Nephron progenitor cell (in vitro differentiated cells): Measurements from ENCODE around the gene FOXRED2.
A peak's percentile ranks its signal among the peaks of the same experiment; 100 is the strongest.
"Not testable (repeated sequence)": the region's sequence is repeated elsewhere in the genome, so short reads cannot be mapped to it uniquely, and the experiment has no call there.

ENCODE experiments used
- DNase-seq: peaks from one replicate; pipeline ENCODE4 v3.0.0; 2021
- H3K27ac Mint-ChIP-seq: 2 replicates; pipeline ENCODE4 v1.8.0; 2021; ENCODE audit warnings: mild to moderate bottlenecking, moderate library complexity, mixed read lengths
- H3K27me3 Mint-ChIP-seq: 2 replicates; pipeline ENCODE4 v1.8.0; 2021; ENCODE audit warnings: mild to moderate bottlenecking, low read depth, mixed read lengths; ENCODE audit not compliant: poor library complexity
- H3K36me3 Mint-ChIP-seq: 2 replicates; pipeline ENCODE4 v1.8.0; 2021; ENCODE audit warnings: low read depth, mixed read lengths
- H3K4me1 Mint-ChIP-seq: 2 replicates; pipeline ENCODE4 v1.8.0; 2021; ENCODE audit warnings: mixed read lengths
- H3K4me3 Mint-ChIP-seq: 2 replicates; pipeline ENCODE4 v1.8.0; 2021; ENCODE audit warnings: mild to moderate bottlenecking, moderate library complexity, mixed read lengths
- H3K9me3 Mint-ChIP-seq: 2 replicates; pipeline ENCODE4 v1.8.0; 2021; ENCODE audit warnings: mild to moderate bottlenecking, moderate library complexity, mixed read lengths
- TF ChIP-seq, protein P1 (sequence below): fragments of 200-600 bp; sonication (generic); IDR thresholded peaks from 2 replicates; pipeline ENCODE4 v1.5.0; 2021; ENCODE audit warnings: antibody characterized with exemption

Gene FOXRED2

DNA sequence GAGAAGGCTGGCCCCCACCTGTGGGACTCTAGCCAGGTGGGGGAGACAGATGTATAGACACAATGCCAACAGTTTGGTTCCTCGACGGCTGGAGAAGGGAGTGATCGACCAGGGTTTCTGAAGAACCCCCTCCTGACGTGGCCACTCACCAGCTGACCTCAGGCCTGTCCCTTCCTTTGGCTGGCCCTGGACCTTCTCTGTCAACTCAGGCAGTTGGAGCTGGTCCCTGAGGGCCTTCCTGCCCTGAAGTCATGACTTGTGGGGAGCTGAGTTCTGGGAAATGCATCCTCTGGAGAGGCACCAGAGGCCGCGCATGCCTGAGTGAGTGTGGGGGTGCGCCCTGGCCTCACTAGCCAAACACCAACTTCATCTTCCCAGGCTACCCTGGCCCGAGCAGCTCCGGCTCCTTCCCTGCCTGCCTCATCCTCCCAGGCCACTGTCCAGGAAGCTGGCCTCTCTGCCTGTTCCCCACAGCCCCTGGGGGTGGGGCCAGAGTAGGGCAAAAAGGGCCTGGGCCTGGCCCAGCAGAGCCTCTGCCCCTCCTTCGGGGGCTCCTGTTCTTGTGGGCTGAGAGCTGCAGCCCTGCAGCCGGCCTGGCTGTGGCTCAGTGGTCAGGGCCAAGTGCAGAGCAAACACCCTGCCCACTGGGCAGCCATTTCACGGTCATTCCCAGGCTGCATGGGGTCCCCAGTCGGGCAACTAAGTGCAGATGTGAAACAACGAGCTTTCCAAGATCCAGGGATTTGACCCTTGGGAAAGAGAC is 49.0 kb downstream of the FOXRED2 start:
- no peak for DNase-seq
- Mint-ChIP-seq H3K4me1 (peaks cover 56% of the 10 kb centered on the region), H3K9me3 (no peaks in the 10 kb centered on the region), H3K36me3 (no peaks in the 10 kb centered on the region), H3K27me3 (no peaks in the 10 kb centered on the region), H3K4me3 (no peak overlapping the region), H3K27ac (no peak overlapping the region)
- TF ChIP-seq, protein P1, sequence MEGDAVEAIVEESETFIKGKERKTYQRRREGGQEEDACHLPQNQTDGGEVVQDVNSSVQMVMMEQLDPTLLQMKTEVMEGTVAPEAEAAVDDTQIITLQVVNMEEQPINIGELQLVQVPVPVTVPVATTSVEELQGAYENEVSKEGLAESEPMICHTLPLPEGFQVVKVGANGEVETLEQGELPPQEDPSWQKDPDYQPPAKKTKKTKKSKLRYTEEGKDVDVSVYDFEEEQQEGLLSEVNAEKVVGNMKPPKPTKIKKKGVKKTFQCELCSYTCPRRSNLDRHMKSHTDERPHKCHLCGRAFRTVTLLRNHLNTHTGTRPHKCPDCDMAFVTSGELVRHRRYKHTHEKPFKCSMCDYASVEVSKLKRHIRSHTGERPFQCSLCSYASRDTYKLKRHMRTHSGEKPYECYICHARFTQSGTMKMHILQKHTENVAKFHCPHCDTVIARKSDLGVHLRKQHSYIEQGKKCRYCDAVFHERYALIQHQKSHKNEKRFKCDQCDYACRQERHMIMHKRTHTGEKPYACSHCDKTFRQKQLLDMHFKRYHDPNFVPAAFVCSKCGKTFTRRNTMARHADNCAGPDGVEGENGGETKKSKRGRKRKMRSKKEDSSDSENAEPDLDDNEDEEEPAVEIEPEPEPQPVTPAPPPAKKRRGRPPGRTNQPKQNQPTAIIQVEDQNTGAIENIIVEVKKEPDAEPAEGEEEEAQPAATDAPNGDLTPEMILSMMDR, result no peak

DNA sequence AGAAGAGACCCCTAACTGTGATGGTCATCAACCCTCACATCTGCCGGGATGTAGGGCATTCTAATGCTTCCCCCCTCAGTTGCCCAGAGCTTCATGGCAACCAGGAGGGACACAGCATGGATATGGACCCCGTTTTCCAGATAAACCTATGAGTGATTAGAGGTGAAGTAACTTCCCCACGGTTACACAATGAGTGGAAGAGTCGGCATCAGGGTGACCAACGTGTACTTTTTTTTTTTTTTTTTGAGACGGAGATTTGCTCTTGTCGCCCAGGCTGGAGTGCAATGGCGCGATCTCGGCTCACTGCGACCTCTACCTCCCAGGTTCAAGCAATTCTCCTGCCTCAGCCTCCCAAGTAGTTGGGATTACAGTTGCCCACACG is 50.4 kb downstream of the FOXRED2 start:
- Mint-ChIP-seq H3K27me3 (no peaks in the 10 kb centered on the region), H3K9me3 (no peaks in the 10 kb centered on the region), H3K4me3 (no peak overlapping the region), H3K36me3 (no peaks in the 10 kb centered on the region), H3K27ac (peak overlapping the region; percentile 81), H3K4me1 (peaks cover 51% of the 10 kb centered on the region)
- TF ChIP-seq, protein P1, result no peak
- DNase-seq, result no peak

DNA sequence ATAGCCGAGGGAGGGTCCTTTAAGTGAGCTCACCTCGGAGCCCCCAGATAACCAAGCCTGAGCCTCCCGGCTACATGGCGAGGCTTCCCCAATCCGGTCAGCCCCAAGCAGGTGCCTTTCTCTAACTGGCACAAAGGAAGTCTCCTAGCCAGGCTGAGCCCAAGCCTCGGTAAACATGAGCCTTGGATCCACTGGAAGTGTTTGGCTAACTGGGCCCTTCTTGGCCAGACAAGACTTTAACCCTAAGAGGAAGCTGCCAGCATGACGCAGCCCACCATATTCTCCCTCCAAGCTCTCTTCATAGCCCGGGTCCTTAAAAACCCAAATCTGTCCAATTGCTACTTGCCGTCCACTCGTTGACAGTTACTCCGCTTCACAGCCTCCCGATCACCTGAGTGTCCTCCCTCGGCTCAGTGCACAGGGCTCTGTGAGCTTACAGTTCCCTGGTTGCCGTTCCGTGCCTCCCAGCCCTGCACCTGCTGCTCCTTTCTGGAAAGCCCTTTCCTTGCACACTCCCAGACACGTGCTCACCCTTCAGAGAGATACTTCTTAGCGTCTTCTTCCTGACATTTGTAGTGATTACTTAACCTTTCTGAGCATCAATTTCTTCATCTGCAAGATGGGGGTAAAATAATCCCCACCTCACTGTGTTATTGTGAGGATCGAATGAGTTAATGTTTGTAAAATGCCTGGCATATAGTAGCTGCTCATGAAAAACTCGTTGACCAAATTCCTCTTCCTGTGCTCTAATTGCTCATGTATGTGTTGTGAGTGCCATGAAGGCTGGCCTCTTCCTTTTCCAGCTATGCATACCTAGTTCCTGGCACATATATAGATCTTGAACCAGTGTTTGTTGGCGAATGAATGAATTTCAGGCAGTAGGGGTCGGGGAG is 51.0 kb downstream of the FOXRED2 start:
- H3K4me3 Mint-ChIP-seq, result peak overlapping the region; percentile 61
- no peaks in the 10 kb centered on the region for H3K9me3 Mint-ChIP-seq
- no peaks in the 10 kb centered on the region for H3K36me3 Mint-ChIP-seq

DNA sequence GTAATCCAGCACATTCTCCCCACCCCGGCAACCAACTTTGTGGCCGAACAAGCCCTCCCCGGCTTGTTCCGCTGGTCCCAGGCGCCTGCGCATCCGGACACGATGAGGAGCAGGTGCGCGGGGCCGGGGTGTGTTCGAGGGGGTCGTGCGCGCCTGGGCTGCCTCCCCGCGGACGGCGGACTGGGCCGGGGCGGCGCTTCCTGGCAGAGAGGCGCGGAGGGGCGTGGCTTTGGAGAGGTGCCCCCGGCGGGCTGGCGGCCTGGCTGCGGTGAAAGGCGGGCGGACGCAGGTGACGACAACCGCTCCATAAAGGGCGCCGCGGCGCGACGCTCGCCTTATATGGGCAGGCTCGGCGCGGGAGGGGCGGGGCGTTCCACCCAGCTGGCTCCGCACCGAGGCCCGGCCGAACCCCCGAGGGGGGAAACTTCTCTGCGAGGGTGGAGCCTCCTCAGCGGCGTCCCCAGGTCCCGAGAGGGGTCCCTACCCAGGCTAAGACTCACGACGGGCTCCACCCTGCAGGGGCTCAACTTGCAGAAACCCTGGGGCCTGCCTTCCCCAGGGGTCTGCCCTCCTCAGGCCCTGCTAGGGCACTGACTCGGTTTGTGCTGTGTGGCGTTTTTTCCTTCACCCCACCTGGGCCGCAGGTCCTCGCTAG is 51.8 kb downstream of the FOXRED2 start:
- TF ChIP-seq, protein P1, result no peak
- Mint-ChIP-seq H3K4me1 (peaks cover 37% of the 10 kb centered on the region), H3K4me3 (peak overlapping the region; percentile 54), H3K27me3 (no peaks in the 10 kb centered on the region), H3K9me3 (no peaks in the 10 kb centered on the region), H3K36me3 (no peaks in the 10 kb centered on the region), H3K27ac (no peak overlapping the region)
- DNase-seq, result peak; percentile 96

More for the DNA sequence above, 51.0 kb downstream of the FOXRED2 start:
- Mint-ChIP-seq H3K27me3 (no peaks in the 10 kb centered on the region), H3K4me1 (peaks cover 45% of the 10 kb centered on the region), H3K27ac (peak overlapping the region; percentile 81)
- no peak for DNase-seq
- TF ChIP-seq, protein P1, result no peak

DNA sequence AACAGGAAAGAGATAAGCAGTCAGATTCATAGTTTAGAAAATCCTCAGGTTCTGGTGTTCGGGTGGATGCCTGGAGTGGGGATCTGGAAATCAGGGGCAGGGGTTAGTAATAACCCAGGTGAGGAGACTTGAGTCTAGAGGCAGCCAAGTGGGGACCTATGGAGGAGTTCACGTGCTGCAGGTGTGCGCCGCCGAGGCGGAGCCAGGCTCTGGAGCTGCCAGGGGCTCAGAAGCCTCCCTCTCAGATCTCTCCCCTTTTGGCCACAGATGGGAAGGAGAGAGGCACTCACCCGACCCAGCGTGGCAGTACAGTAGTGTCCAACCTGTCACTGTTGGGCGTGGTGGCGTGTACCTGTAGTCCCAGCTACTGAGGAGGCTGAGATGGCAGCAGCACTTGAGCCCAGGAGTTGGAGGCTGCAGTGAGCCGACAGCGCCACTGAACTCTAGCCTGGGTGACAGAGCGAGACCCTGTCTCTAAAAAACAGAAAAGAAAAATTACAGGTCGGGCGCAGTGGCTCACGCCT is 52.9 kb downstream of the FOXRED2 start:
- Mint-ChIP-seq H3K27ac (no peak overlapping the region), H3K4me3 (peak overlapping the region; percentile 52), H3K4me1 (peaks cover 33% of the 10 kb centered on the region), H3K27me3 (no peaks in the 10 kb centered on the region), H3K9me3 (no peaks in the 10 kb centered on the region), H3K36me3 (no peaks in the 10 kb centered on the region)
- DNase-seq, result no peak
- TF ChIP-seq, protein P1, result no peak

DNA sequence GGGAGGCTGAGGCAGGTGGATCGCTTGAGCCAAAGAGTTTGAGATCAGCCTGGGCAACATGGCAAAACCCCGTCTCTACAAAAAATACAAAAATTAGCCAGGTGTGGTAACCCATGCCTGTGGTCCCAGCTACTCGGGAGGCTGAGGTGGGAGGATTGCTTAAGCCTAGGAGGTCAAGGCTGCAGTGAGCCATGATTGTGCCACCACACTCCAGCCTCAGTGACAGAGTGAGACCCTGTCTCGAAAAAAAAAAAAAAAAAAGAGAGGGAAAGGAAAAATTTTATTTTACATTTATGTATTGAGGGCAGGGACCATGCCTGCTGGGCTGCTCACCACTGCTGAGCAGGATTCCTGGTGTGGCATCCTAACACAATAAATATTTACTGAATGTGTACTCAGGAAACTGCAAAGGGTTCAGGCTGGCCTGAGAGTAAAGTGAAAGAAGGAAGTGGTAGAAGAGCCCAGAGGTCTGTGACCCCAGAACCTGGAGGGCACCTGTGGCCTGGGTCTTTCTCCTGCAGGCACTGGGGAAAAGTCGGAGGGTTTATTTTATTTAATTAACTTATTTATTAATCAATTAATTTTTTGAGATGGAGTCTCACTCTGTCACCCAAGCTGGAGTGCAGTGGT is 53.7 kb downstream of the FOXRED2 start:
- Mint-ChIP-seq H3K4me1 (peaks cover 29% of the 10 kb centered on the region), H3K4me3 (peak overlapping the region; percentile 25), H3K27ac (peak overlapping the region; percentile 42)
- not testable (repeated sequence) for DNase-seq, H3K27me3 Mint-ChIP-seq, H3K36me3 Mint-ChIP-seq, H3K9me3 Mint-ChIP-seq
